Globus pallidus (tissue), 1 donor: Measurements from ENCODE around the gene DLGAP4.
"Not testable (repeated sequence)": the region's sequence is repeated elsewhere in the genome, so short reads cannot be mapped to it uniquely, and the experiment has no call there.

Source experiments
- DNase-seq: peaks from one replicate; pipeline ENCODE4 v3.0.0-alpha.2; 2015; ENCODE audit warnings: low spot score

The DLGAP4 gene

DNA sequence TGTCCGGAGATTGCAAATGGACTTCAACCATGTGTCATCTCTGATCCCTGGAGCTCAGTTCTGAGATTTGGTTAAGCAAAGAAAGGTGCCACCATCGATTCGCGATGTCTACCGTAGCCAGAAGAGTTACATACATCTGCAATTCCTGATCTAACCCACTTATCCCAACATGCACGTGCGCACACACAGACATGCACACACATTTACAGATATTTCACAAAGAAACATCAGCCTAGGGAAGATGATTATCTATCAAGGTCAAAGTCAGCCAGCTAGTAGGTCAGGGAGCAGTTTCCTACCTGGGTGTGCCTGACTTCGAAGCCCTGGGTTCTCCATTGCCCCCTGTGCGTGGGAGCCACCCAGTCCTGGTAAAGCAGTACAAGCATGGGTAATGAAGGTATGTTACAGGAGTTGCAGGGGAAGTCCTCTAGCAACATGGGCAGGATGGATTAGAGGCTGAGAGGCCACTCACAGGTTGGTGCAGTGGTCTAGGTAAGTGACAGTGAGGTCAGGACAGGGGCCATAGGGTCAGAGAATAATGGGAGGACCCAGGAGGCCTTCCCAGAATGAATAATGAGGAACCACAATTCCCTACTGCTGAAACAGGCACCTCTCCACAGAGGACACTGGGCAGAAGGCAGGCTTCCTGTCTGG lies 150.0 kb downstream of the DLGAP4 start:
- DNase-seq, result no peak

DNA sequence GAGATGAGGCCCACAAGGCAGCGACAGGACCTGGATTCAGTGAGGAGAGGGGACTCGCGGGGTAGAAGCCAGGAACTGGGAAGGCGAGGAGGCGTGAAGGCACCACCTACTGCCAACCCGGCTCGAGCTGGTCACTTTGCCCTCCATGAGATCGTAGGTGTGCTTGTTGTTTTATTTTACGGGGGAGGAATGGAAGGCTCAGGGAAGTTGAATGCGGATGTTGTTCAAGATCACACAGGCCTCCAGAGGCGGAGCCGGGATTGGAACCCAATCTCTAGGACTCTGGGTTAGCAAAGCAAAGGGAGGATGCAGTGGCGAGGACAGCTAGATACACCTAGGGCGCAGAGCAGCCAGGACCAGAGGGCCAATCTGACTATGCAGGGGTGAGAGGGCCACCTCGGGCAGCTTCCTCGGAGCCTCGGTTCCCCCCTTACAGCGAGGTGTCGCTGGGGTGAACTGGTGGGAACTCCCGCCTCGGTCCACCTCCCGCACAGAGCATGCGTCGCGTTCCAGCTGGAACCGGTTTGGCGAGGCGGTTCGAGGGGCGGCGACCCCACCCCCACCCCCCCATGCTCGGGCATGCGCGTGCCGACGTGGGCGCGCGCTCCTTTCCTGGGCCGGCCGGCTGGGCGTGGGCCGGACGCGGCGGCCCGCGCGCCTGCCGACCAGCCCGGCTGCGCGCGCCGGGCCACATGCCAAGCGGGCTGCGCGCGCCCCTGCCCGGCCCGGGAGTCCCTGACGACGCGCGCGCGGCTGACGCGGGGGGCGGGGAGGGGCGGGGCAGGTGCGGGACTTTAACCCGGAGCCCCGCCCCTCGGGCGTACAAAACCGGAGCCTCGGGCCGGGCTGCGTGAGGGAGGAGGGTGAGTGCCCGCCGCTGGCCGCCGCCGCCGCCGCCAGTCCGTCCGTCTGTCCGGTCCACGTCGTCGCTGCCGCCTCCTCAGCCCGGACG lies 154.8 kb downstream of the DLGAP4 start:
- DNase-seq, result peak; percentile 91

DNA sequence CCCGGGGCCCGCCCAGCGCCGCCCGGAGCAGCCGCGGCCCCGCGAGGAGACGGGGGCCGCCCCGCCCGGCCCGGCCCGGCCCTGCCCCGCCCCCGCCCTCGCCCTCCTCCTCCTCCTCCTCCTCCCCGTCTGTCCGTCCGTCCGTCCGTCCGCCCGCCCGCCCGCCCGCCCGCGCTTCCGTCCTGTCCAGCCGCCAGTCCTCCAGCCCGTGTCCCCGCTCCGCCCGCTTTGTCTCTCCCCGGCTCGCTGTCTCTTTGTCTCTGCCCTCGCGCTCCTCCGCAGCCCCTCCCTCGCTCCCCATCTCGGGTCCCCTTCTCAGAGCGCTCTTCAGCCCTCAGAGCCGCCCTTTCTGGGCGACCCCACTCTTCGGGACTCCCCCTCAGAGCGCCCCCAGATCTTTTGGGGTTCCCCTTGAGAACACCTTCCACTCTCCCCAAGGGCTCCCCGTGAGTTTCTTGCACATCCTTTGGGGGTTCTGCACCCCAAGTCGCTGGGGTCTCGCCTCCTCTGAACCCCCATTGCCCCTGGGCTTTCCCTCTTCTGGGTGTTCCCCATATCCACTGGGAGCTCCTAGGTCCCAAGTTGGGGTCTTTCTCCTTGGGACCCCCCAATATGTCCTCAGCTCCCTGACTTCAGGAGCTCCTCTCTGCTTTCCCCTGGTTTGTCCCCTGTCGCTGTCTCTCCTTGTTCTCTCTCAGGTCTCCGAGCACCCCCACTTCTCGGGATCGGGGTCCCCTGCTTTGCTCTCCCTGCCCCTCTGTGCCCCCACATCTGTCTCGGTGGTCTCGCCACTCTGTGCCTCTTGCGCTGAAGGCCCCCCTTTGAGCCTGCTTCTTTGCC lies 155.7 kb downstream of the DLGAP4 start:
- DNase-seq, result peak; percentile 59

DNA sequence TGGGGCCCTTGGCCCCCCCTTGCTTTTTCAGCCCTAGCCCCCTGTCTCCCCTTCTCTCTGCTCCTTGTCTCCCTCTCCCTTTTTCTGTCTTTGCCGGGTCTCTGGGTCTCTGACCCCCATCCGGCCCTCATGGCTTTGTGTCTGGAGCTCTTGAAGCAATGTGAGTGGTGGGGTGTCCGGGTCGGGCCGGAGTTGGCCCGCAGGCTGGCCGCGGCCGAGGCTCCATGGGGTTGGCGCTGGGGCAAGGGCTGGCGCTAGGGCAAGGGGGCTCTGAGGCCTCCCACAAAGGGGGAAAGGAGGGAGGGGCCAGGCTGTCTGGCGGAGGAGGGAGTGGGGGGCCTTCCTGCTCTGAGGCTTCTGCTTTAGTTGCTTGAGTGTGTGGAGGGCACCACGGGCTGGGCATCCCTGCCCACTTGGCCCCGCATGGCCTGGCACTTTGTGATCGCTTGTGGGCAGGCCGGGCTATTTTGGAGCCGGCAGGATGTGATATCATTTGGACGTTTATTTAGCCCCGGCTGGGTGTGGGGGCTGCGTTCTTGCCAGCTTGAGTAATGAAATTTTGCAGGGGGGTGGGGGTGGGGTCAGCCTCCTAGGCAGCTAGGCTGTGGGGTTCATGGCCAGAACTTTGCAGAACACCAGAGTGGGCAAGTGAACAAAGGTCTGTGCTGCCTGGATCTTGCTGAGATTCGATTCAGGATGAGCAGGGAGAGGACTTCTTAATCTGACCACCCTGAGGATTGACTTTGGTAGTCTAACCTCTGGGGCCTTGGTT lies 156.5 kb downstream of the DLGAP4 start:
- DNase-seq, result no peak

DNA sequence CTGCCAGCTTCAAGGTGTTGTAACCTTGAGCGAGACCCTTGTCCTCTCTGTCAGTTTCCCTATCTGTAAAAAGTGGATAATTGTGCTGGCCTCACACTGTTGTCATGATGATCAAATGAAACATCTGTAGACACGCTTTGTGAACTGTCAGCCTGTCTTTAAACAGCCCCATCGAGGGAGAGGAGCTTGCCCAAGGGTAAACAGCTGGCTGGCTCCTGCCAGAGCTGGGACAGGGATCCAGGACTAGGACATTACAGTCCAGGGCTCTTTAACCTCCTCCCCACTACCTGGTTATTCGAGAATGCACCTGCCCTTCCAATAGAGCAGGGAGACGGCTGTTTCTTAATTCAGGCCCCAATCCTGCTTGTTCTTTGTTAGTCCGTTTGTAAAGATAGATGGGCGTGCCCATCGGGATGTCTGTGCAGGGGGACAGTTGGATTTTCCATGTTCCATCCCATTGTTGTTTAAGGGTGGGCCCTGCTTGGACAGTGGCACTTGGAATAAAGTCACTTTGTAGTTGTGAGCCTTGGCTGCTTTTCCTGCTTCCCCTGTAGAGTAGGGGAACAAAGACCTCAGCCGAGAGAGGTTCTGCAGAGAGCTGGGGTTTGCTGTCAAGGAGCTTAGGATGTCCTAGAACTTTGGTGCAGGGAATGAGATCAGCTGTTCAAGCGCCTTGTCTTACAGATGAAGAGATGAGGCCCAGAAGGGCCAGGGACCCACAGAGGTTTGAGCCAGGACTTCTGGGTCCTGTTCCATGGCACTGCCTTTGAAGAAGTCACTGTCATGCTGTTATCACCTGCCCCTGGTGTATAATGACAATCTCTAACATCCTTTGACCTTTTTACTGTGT lies 157.3 kb downstream of the DLGAP4 start:
- no peak for DNase-seq

DNA sequence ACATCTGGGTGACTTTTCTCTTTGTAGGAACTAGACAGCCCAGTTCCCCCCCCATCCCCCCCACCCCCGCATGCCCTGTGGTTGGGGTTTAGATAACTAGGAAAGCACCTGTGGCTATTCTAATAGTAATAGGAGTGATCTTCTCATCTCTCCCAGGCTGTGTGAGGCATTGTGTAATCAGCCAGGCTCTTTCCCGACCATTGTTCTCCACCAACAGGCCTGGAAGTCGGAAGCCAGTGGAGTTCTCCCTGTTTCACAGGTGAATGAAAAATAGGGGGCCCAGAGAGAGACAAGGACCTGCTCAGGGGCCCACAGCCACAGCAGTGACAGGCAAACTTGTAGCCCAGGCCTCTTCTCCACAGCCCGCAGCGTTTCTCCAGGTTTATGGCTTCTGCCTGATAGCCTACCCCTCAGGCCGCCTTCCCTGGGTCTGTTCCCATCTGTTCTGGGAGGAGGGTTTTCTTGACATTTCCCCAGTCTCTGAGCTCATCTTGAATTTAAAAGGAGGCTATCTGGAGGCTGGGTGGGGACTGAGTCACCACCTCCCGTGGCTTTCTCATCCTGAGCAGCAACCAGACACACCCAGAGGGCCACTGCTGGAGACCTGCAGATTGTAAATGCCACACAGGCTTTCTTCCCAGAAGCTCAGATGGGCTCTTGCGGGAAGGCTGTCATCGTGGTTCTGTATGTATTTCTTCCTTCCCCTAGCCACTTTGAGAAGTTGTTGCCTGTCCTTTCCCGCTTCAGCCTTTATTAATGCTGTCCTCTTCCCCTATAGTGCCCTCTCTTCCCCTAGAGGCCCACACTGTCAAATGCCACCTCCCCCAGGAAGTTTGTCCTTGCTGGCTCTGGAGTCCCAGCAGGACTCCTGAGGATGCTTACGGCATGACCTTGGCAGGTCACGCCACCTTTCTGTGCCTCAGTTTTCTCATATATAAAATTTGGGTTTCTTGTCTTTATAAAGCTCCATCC lies 159.3 kb downstream of the DLGAP4 start:
- no peak for DNase-seq

DNA sequence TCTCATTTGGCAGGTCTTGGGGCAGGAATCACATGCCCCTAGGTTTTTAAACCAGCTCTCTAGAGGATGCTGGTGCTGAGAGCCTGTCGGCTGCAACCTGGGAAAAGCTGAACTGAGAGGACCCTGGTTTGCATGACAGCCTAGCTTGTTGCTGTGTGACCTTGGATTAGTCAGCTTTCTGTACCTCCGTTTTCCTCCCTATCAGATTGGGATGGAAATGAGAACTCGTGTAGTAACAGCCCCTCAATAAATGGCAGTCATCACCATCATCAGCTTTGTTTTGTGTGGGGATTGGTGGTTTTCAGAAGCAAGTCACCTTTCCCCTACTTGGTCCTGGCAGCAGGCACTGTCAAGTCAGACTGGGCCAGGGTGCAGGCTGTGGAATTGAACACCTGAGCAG lies 159.9 kb downstream of the DLGAP4 start:
- DNase-seq, result no peak

DNA sequence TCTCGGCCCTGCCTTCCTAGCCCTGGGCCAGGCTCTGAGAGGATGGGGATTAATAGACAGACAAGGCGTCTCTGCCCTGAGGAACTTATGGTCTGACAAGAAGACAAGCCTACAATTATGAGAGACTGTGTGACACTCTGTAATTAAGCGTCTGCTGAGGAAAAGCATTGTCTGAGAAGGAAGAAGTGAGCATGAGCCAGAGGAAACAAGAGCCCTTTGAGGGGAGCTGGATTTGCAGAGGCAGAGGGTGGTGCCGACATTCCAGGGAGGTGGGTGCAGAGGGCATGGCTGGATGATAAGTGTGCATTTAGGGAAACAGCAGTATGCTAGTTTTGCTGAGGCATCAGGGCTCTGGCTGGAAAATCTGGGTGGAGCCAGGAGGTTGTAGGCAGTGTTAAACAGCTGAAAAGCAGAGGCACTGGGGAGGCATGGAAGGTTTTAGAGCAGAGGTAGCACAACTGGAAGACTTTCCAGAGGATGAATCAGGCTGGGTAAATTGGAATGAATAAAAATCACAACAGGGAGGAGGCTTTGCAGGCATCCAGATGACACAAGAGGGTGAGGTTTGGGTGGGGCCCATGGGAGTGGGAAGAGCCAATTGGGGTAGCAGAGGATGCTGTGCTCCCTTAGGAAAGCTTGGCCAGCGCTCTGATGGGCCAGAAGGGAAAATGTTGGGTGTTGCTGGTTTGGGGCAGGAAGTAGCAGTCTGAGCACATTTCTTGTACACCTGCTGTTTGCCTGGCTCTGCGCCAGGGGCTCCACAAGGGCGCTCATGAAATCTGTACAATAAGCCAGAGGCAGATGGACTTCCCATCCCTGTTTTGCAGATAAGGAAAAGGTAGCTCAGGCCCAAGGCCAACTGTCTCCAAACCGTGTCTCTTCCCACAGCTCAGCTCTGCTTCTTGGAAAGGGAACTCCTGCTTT lies 161.2 kb downstream of the DLGAP4 start:
- no peak for DNase-seq

DNA sequence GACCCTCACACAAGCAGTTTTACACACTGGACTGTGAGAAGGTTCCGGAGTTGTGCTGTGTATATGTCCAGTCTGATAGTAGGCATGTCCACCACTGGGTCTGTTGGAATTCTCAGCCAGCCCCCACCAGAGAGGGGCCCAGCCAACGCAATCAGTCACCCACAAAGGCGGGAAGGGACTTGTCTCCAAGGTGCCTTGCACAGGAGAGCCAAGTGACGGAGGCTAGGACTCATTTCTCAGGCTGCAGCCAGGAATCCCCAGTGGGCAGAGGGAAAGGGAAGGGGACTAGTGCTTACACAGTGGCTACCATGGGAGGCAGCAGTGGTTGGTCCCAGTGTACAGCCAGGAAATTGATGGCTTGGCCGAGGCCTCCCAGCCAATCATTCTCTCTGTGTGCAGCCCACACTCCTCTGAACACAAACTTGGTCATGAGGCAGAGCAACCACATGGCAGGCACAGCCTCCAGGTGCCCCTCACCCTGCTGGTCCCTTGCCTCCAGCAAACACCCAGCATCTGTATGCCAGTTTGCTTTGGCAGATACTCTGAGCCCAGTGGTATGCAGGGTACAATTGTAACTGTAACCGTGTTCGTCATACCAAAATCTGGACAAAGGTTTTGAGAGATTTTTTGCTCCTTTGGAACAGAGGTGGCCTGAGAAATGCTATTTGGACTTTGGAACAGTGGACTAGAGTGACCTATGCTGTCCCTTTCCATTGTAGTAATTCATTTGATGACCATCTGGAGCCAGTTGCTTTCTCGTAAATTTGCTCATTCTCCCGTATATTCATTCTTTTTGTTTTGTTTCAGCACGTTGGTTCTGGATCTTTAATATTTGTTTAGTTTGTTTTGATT lies 162.2 kb downstream of the DLGAP4 start:
- no peak for DNase-seq

DNA sequence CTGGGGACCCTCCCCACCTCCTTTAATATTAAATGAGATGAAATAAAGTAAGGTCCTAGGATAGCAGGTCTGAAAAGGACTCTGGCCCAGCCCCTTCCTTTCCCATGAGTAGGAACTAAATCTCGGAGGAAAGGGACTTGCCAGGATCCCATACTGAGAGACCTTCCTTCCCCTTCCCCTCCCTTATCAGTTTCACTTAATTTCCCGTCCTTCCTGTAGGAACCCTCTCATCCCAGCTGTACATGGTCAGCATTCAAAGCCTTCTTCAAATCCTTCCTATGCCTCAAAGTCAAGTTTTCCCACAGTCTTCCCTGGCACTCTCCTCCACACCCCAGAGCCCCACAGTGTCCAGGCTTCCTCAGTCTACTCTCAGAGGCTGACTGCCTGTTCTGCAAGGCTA lies 163.8 kb downstream of the DLGAP4 start:
- DNase-seq, result no peak

DNA sequence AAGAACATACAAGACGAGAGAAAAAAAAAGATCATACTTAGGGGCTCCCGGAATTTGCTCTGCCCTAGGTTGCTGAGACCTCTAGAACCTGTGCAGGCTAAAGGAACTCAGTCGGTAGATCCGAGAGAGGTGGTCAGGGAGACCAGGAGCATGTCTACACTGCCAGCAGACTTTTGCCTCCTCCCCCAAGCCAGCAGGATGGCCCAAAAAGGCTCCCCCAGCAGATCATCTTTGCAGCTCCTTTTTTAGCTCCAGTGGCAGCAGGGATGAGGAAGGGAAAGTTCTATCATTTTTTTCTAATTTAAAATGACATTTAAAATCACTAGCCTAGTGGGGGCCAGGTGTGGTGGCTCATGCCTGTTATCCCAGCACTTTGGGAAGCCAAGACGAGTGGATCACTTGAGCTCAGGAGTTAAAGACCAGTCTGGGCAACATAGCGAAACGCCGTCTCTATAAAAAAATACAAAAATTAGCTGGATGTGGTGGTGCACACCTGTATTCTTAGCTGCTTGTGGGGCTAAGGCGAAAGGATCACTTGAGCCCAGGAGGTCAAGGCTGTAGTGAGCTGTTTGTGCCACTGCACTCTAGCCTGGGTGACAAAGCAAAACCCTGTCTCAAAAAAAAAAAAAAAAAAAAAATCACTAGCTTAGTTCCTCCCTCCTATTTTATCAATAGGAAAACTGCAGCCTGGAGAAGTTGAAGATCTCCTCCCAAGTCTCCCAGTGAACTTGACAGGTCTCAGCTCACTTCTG lies 165.9 kb downstream of the DLGAP4 start:
- no peak for DNase-seq

DNA sequence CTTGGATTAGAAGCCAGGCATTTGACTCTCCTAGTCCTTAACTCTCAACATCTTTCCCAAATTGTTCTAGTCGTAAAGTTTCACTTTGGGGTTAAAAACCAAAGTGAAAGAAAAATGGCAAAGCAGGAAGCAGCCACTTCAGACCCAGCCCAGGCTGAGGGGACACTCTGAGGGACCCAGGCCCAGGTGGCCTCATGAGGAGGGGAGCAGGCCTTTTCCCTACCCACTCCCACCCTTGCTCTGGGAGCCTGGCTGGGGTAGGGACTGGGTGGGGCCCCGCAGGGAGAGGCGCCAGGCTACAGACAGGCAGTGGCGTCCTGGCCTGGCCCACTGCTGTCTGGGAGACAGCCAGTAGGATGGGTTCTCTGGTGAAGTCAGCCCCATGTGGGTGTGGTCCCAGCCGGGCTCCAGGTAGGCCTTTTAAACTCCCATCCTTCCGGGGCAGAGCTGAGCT lies 166.5 kb downstream of the DLGAP4 start:
- no peak for DNase-seq

DNA sequence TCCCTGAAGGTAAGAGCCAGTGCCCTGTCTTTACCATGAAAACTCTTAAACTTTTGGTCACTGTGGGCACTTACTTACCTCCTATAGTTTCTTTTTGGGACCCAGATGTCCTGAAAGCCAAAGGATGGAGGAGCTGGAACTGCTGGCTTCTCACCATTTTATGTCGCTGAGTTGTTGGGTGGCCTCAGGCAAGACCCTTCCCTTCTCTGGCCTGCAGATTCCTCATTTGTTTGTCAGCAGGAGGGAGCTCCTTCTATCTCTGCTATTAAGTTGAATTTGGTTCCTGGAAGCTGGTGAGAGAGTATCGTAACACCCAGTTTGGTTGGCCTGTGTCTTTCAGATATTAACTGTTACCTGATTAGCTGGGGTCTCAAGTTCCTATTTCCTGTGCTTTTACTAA lies 167.0 kb downstream of the DLGAP4 start:
- DNase-seq, result no peak

DNA sequence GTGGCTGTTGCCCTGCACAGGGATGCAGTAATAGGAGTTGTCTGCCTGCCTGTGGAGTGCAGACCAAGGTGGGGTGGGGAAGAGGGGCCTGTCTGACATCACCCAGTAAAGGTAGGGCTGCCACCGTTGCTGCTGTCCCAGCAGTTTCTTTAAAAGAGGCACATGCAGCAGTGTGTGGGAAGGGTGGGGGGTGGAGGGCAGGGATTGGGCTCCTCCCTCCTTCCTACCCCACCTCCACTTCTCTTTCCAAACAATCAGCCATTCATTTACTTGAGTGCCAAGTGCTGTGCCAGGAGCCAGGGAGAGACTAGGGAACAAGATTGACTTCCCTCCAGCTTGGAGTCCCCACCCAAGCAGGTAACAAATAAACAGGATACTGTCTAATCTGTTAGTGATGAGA lies 168.4 kb downstream of the DLGAP4 start:
- DNase-seq, result no peak

DNA sequence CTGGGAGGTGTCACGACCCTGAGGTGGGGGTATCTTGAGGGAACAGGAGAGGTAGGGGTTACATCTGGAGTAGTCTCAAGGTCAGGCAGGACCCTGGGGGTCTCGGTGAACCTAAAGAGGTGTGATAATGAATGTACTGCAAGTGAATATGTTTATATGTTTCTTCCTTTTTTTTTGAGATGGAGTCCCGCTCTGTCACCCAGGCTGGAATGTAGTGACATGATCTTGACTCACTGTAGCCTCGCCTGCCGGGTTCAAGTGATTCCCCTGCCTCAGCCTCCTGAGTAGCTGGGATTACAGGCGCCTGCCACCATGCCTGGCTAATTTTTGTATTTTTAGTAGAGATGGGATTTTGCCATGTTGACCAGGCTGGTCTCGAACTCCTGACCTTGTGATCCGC lies 168.9 kb downstream of the DLGAP4 start:
- DNase-seq, result not testable (repeated sequence)

DNA sequence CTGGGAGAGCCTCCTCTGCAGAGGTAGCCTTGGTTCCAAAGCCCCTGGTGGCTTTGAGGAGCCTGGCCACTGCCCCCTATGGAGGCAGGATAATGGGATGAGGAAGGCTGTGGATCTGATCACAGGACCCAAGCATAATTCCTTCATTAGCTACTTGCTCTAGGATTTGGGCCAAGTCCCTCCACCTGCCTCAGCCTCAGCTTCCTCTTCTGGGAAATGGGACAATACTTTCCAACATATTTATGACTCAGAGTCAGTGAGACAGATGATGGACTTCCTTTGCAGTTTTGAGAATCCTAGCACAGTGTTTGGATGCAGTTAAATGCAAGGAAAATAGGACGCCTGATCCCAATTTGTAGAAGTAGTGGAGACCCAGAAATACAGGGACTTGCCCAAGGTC lies 171.3 kb downstream of the DLGAP4 start:
- DNase-seq, result no peak
